ENCODE measurements around the gene CTSC. TPM values are rescaled to one million over a fixed set of nuclear protein-coding genes. Genes with fewer than 3 reads are reported as not detected.

CTSC gene
- total and polyA plus RNA-seq, 2 donors (not counting 1 experiment from before 2014, with no cell fraction given), result 18.7 to 18.8 TPM

DNA sequence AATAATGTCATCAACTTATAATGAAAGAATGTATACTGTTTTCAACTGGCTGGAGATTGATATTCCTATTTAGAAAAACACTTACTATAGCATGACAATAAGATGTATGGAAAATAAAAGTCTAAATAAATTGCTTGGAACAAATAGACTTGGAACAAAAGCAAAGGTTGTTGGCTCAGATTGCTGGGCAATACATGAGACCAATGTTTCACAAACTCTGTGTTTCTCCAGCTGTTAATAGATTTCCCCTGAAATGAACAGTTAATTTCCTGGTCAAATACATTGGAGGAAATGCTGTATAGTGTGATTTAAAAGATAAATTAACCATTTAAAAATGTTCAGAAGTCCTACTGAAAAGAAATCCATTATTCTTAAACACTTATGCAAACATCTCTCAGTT, 40.1 kb upstream of the CTSC start:
- Mint-ChIP-seq H3K9me3 (ENCODE audit: insufficient read depth) (no peaks in the 10 kb centered on the region), H3K4me3 (no peak overlapping the region), H3K4me1 (no peaks in the 10 kb centered on the region), H3K27ac (no peak overlapping the region), H3K27me3 (no peaks in the 10 kb centered on the region)
- DNase-seq, result no peak
- Histone ChIP-seq H3K4me2 (replicated peaks; ENCODE audit: low read depth, low read length, poor library complexity, severe bottlenecking) (no peak overlapping the region), H3K9ac (ENCODE audit: low read length) (no peak overlapping the region), H3K4me3 (ENCODE audit: control extremely low read depth in 1 of 5, extremely low read depth in 1 of 5, insufficient read depth in 1 of 5, low read depth in 2 of 5, low read length in 4 of 5) (no peak overlapping the region), H3K4me1 (ENCODE audit: control insufficient read depth in 2 of 2, insufficient read depth in 2 of 2, low read length in 2 of 2) (no peaks in the 10 kb centered on the region), H3K9me3 (ENCODE audit: control extremely low read depth in 1 of 3, control insufficient read depth in 2 of 3, insufficient read depth in 1 of 3, low read length in 2 of 3) (no peaks in the 10 kb centered on the region), H2AFZ (ENCODE audit: insufficient read depth, low read depth, low read length, poor library complexity, severe bottlenecking) (no peak overlapping the region), H3K36me3 (replicated peaks in 1 of 2; ENCODE audit: control extremely low read depth in 1 of 2, control insufficient read depth in 1 of 2, extremely low read depth in 1 of 2, insufficient read depth in 2 of 2, low read length in 1 of 2) (no peaks in the 10 kb centered on the region), H3K79me2 (ENCODE audit: control insufficient read depth, insufficient read depth, low read length) (no peaks in the 10 kb centered on the region), H3K27ac (ENCODE audit: low read length in 2 of 2) (no peak overlapping the region), H3K27me3 (replicated peaks in 1 of 4; ENCODE audit: control extremely low read depth in 1 of 4, control insufficient read depth in 3 of 4, insufficient read depth in 4 of 4, low read length in 3 of 4) (no peaks in the 10 kb centered on the region), H4K20me1 (ENCODE audit: control insufficient read depth, insufficient read depth, low read length, poor library complexity, severe bottlenecking) (no peaks in the 10 kb centered on the region)
- CTCF ChIA-PET, result no interaction called here
- TF ChIP-seq CTCF (IDR thresholded peaks at IDR 0.05), result no peak
- no peak for TF ChIP-seq EZH2 (IDR thresholded peaks at IDR 0.05; ENCODE audit: borderline replicate concordance, insufficient read depth, low read depth, low read length, poor library complexity, severe bottlenecking)
- ATAC-seq (ENCODE audit: low read depth), result no peak
- POLR2A ChIA-PET, result no interaction called here
- intact Hi-C loops (cut with micrococcal nuclease), result no loop called here

DNA sequence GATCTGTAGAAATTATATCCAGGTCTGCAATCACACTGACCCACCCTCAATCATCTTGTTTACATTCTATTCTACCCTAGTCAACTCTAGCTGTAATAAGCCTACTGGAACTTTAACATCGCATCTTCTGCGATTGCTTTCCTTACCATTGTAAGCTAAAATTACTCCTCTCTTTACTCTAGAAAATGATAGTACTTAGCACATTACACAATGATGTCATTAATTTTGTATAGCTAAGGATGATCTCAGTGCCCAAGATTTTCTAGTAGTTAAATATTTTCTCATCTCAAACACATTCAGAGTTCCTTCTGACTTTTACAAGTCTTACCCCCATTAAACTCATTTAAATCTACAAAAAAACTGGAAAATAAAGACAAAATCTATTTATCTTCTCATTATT, 39.6 kb upstream of the CTSC start:
- Histone ChIP-seq H3K27me3 (replicated peaks in 1 of 4; ENCODE audit: control extremely low read depth in 1 of 4, control insufficient read depth in 3 of 4, insufficient read depth in 4 of 4, low read length in 3 of 4) (no peaks in the 10 kb centered on the region), H2AFZ (ENCODE audit: insufficient read depth, low read depth, low read length, poor library complexity, severe bottlenecking) (no peak overlapping the region), H3K9me3 (ENCODE audit: control extremely low read depth in 1 of 3, control insufficient read depth in 2 of 3, insufficient read depth in 1 of 3, low read length in 2 of 3) (no peaks in the 10 kb centered on the region), H3K9ac (ENCODE audit: low read length) (no peak overlapping the region), H3K4me2 (replicated peaks; ENCODE audit: low read depth, low read length, poor library complexity, severe bottlenecking) (no peak overlapping the region), H3K4me3 (ENCODE audit: control extremely low read depth in 1 of 5, extremely low read depth in 1 of 5, insufficient read depth in 1 of 5, low read depth in 2 of 5, low read length in 4 of 5) (no peak overlapping the region), H3K79me2 (ENCODE audit: control insufficient read depth, insufficient read depth, low read length) (no peaks in the 10 kb centered on the region), H3K4me1 (ENCODE audit: control insufficient read depth in 2 of 2, insufficient read depth in 2 of 2, low read length in 2 of 2) (no peaks in the 10 kb centered on the region), H3K36me3 (replicated peaks in 1 of 2; ENCODE audit: control extremely low read depth in 1 of 2, control insufficient read depth in 1 of 2, extremely low read depth in 1 of 2, insufficient read depth in 2 of 2, low read length in 1 of 2) (no peaks in the 10 kb centered on the region), H3K27ac (ENCODE audit: low read length in 2 of 2) (no peak overlapping the region), H4K20me1 (ENCODE audit: control insufficient read depth, insufficient read depth, low read length, poor library complexity, severe bottlenecking) (no peaks in the 10 kb centered on the region)
- DNase-seq (no peak), ATAC-seq (ENCODE audit: low read depth) (no peak)
- CTCF ChIA-PET, result no interaction called here
- WGBS (ENCODE audit: insufficient coverage), result no CpG with 5 or more reads among the region's 2 CpGs
- no peaks in the 10 kb centered on the region for H3K9me3 Mint-ChIP-seq (ENCODE audit: insufficient read depth)
- intact Hi-C loops (cut with micrococcal nuclease), result no loop called here
- TF ChIP-seq CTCF (IDR thresholded peaks at IDR 0.05) (no peak), EZH2 (IDR thresholded peaks at IDR 0.05; ENCODE audit: borderline replicate concordance, insufficient read depth, low read depth, low read length, poor library complexity, severe bottlenecking) (no peak)
- no peaks in the 10 kb centered on the region for H3K4me1 Mint-ChIP-seq
- POLR2A ChIA-PET, result no interaction called here
- no peak overlapping the region for H3K27ac Mint-ChIP-seq
- H3K27me3 Mint-ChIP-seq, result no peaks in the 10 kb centered on the region
- no peak overlapping the region for H3K4me3 Mint-ChIP-seq
